SHP77 treated with DMSO at 0.1 percent for 48 hours (cell line): ENCODE results near the gene CC2D2A.
"Not testable (repeated sequence)": the region's sequence is repeated elsewhere in the genome, so short reads cannot be mapped to it uniquely, and the experiment has no call there.

Source experiments
- DNase-seq: peaks from one replicate; lab custom pipeline; 2025; lab: John Stamatoyannopoulos, UW

The CC2D2A gene

GRCh38 chr4:15557786-15558550 lies 88.3 kb downstream of the CC2D2A start:
- no peak for DNase-seq

DNA sequence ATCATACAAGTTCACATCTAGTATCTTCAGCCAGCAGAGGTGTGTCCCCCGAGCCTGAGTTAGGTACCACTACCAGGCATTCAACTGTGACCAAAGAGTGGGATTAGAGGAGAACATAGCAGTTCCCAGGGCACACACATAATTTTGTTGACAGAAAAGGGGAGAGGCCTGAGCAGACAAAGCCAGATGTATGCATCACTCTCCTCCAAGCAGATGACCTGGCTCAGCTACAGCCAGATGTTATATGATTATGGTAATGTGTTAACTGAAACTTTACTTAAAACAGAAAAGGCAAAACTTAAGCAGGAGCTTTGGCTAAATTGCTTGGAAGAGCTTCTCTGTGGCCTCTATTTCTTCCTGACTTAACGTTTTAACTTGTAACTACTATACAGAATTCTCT lies 88.9 kb downstream of the CC2D2A start:
- no peak for DNase-seq

DNA sequence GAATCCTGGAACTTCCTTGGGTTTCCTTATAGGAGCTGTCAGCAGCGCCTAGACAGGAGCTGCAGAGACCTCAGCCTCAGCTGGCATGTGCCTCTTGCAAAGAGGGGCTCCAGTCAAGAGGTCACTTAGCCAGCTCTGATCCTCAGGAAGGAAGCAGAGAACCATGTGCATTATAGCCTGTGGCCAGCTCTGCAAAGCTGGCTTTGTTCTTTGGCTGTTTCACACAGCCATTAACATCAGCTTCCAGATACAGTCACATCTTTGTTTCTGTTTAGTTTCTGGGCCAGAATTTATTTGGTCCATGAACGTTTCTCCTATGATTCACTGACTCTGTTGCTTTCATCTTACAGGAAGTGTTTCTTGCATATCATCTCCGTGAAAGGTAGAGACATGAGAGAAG lies 92.4 kb downstream of the CC2D2A start:
- DNase-seq: no peak

- DNase-seq: no peak
Measured at GRCh38 chr4:15562623-15563022, 92.9 kb downstream of the CC2D2A start.

GRCh38 chr4:15563871-15564270 lies 94.2 kb downstream of the CC2D2A start:
- no peak for DNase-seq

DNA sequence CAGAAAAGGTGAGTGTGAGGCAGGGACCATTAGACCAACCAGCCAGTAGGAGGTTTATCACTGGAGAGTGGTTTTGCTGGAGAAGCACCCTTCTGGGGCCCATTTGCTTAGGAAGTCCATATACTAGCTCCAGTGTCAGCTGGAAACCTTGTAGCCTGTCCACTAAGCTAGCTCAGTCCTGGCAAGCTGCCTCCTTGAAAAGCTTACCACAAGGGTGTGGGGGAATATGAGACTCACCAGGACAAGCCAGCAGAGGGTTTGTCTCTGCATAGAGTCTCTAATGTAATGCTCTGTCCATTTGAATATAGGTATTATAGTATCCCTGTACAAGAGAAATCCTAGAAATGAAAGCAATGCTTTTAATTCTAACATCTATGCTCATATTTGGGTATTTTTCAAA lies 99.1 kb downstream of the CC2D2A start:
- no peak for DNase-seq

- no peak for DNase-seq
Measured at GRCh38 chr4:15569746-15570145, 100.1 kb downstream of the CC2D2A start.

GRCh38 chr4:15575966-15576365 lies 106.3 kb downstream of the CC2D2A start:
- DNase-seq: no peak

DNA sequence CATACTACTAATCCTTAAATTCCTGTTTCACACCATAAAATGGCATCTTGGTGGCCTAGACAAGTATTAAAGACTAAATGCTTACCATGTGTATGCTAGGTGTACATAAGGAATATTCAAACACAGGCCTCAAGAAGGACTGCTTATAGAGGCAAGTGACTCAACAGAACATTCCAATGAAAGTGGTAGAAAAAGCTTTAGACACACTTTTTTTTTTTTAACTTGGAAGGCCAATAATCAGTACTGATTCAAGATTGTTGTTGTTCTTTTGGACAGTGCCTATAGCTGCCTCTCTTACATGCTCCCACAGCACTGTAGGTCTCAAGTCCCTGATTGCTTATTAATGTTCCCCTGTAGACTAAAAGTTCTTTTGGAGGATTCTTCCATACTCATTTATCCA lies 107.8 kb downstream of the CC2D2A start:
- no peak for DNase-seq

DNA sequence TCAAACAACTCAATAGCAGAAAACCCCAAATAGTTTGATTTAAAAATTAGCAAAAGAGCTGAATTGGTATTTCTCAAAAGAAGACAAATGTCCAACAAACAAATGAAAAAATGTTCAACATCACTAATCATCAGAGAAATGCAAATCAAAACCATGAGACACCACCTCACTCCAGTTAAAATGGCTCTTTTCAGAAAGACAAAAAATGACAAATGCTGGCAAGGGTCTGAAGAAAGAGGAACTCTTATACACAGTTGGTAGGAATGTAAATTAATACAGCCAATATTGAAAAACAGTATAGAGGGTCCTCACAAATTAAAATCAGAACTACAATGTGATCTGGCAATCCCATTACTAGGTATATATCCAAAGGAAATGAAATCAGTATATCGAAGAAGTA lies 115.1 kb downstream of the CC2D2A start:
- DNase-seq: no peak

GRCh38 chr4:15585331-15585730 lies 115.6 kb downstream of the CC2D2A start:
- DNase-seq: no peak

DNA sequence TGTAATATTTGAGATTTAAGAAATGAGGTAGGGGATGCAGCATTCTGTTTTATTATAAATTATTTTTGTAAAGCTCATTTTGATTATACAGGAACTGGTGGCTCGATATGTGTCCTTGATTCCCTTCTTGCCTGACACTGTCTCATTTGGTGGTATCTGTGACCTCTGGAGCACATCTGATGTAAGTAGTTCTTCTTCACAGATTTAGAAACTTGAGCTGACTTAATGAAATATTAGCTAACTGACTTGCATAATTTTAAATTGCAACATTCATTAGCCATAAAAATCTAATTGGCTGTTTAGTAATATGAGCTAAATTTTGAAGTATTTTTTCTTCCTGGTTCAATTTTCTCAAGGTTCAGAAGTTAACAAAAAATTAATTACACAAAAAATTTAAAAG lies 116.4 kb downstream of the CC2D2A start:
- DNase-seq: no peak

DNA sequence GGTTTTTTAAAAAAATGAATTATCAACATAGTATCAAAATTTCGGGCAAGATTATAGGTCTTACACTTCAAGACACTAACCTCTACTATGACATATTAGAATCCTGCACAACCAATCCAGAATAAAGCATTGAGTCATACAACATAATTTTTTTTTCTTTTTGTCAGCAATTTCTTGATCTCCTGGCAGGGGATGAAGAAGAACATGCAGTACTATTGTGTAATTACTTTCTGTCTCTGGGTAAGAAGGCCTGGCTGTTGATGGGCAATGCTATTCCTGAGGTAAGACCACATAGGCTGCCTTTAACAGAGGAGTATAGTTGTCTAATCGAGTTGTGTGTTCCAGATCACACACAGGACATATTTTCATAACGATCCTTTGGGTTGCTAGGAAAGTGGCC lies 118.0 kb downstream of the CC2D2A start:
- DNase-seq: no peak

- DNase-seq: no peak
Measured at GRCh38 chr4:15592799-15593198, 123.1 kb downstream of the CC2D2A start.

GRCh38 chr4:15598644-15599043 lies 129.0 kb downstream of the CC2D2A start:
- DNase-seq: no peak

- no peak for DNase-seq
Measured at GRCh38 chr4:15600176-15600575, 130.5 kb downstream of the CC2D2A start.

GRCh38 chr4:15601862-15602261 lies 132.2 kb downstream of the CC2D2A start:
- no peak for DNase-seq

GRCh38 chr4:15605537-15605936 lies 135.9 kb downstream of the CC2D2A start:
- no peak for DNase-seq

DNA sequence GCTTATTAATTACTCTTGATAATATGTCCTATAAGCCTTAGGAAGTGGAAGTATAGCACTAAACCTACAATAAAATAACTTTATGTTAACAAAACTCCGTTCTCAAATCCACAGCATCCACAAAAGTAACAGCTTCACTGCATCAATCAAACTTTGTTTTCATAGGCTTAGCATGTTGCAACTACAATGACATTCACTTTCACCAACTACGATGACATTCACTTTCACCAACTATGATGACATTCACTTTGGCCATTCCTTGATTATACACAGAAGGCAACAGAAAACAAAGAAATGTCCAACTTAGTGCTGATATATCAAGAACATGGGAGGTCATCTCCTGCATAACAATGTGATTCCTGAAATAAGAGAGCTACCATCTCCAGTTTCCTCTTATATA lies 141.2 kb downstream of the CC2D2A start:
- no peak for DNase-seq

GRCh38 chr4:15612136-15612535 lies 142.5 kb downstream of the CC2D2A start:
- DNase-seq: no peak

GRCh38 chr4:15614891-15615290 lies 145.2 kb downstream of the CC2D2A start:
- not testable (repeated sequence) for DNase-seq

- not testable (repeated sequence) for DNase-seq
Measured at GRCh38 chr4:15617407-15617806, 147.7 kb downstream of the CC2D2A start.

DNA sequence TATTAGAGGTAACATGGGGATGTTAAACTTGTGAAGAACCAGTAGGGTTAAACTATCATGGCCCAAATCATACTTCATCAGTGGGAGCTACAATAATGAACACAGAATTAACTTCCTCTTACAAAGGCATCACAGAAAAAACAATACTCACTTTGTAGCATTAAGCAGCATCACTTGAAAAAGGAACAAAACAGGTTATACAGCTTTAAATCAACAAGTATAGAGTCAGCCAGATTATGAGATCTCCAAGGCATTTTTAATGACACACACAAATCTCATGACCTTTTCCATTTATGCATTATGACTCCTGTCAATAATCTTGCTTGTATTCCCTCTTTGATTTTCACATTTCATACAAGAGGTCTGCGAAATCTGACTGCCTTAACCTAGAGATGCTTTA lies 167.1 kb downstream of the CC2D2A start:
- no peak for DNase-seq

GRCh38 chr4:15638418-15638817 lies 168.7 kb downstream of the CC2D2A start:
- no peak for DNase-seq
